ENCODE results near the gene DGCR6L. TPM values are rescaled to one million over a fixed set of nuclear protein-coding genes. Genes with fewer than 3 reads are reported as not detected.
"Not testable (repeated sequence)": the region's sequence is repeated elsewhere in the genome, so short reads cannot be mapped to it uniquely, and the experiment has no call there.

DGCR6L gene
- total RNA-seq, 1 donor from 2014 or later, result 33.3 TPM

- H3K4me3 ChIP-seq (ENCODE audit: insufficient read depth, low read depth, low read length), result no peak overlapping the region
- Mint-ChIP-seq H3K27me3 (ENCODE audit: low read depth, unreplicated experiment) (peaks cover 33% of the 10 kb centered on the region), H3K36me3 (ENCODE audit: low read depth, unreplicated experiment) (no peaks in the 10 kb centered on the region), H3K4me3 (ENCODE audit: unreplicated experiment) (no peak overlapping the region), H3K27ac (ENCODE audit: unreplicated experiment) (no peak overlapping the region), H3K9me3 (ENCODE audit: unreplicated experiment) (no peaks in the 10 kb centered on the region), H3K4me1 (ENCODE audit: low read depth, unreplicated experiment) (peaks cover 5% of the 10 kb centered on the region)
- no peaks in the 10 kb centered on the region for H3K79me2 ChIP-seq (ENCODE audit: insufficient read depth, low read length)
- no peak overlapping the region for H2AFZ ChIP-seq (ENCODE audit: low read depth, low read length)
- TF ChIP-seq EZH2 (IDR thresholded peaks at IDR 0.05; ENCODE audit: insufficient read depth, low read length) (no peak), CTCF (IDR thresholded peaks at IDR 0.05; ENCODE audit: insufficient read depth, low read depth, low read length) (no peak)
- H3K27ac ChIP-seq (ENCODE audit: low read depth, low read length), result no peak overlapping the region
- H4K20me1 ChIP-seq (ENCODE audit: insufficient read depth, low read length), result no peaks in the 10 kb centered on the region
- no peak overlapping the region for H3K9ac ChIP-seq (ENCODE audit: low read length)
- peaks cover 2% of the 10 kb centered on the region for H3K27me3 ChIP-seq (ENCODE audit: insufficient read depth, low read length)
- DNase-seq (ENCODE audit: low read depth), result no peak
- H3K4me1 ChIP-seq (ENCODE audit: insufficient read depth, low read length), result peaks cover 8% of the 10 kb centered on the region
- no peaks in the 10 kb centered on the region for H3K36me3 ChIP-seq (ENCODE audit: insufficient read depth, low read length)
- no peaks in the 10 kb centered on the region for H3K9me3 ChIP-seq (ENCODE audit: insufficient read depth, low read depth, low read length)
- no peak overlapping the region for H3K4me2 ChIP-seq (ENCODE audit: low read length)
- FAIRE-seq, result no peak
Observed at GRCh38 chr22:20282901-20283673, 36.8 kb downstream of the DGCR6L start.

- H3K9me3 ChIP-seq (ENCODE audit: insufficient read depth, low read depth, low read length), result no peaks in the 10 kb centered on the region
- no peak for TF ChIP-seq CTCF (IDR thresholded peaks at IDR 0.05; ENCODE audit: insufficient read depth, low read depth, low read length)
- TF ChIP-seq EZH2 (IDR thresholded peaks at IDR 0.05; ENCODE audit: insufficient read depth, low read length), result no peak
Observed at GRCh38 chr22:20281891-20282290, 38.0 kb downstream of the DGCR6L start.

GRCh38 chr22:20281473-20281872 is 38.4 kb downstream of the DGCR6L start:
- H3K27me3 ChIP-seq (ENCODE audit: insufficient read depth, low read length); H4K20me1 ChIP-seq (ENCODE audit: insufficient read depth, low read length); H3K27ac Mint-ChIP-seq (ENCODE audit: unreplicated experiment); H3K79me2 ChIP-seq (ENCODE audit: insufficient read depth, low read length); H3K36me3 ChIP-seq (ENCODE audit: insufficient read depth, low read length); H3K4me3 ChIP-seq (ENCODE audit: insufficient read depth, low read depth, low read length); DNase-seq (ENCODE audit: low read depth); FAIRE-seq; H3K9ac ChIP-seq (ENCODE audit: low read length); H3K9me3 Mint-ChIP-seq (ENCODE audit: unreplicated experiment); H3K4me3 Mint-ChIP-seq (ENCODE audit: unreplicated experiment); H3K4me1 Mint-ChIP-seq (ENCODE audit: low read depth, unreplicated experiment); H3K4me1 ChIP-seq (ENCODE audit: insufficient read depth, low read length); H3K27ac ChIP-seq (ENCODE audit: low read depth, low read length); H2AFZ ChIP-seq (ENCODE audit: low read depth, low read length); H3K36me3 Mint-ChIP-seq (ENCODE audit: low read depth, unreplicated experiment); H3K4me2 ChIP-seq (ENCODE audit: low read length); H3K9me3 ChIP-seq (ENCODE audit: insufficient read depth, low read depth, low read length): not testable (repeated sequence)
- peaks cover 27% of the 10 kb centered on the region for H3K27me3 Mint-ChIP-seq (ENCODE audit: low read depth, unreplicated experiment)

More at GRCh38 chr22:20281891-20282290, 38.0 kb downstream of the DGCR6L start:
- Histone ChIP-seq H3K27me3 (ENCODE audit: insufficient read depth, low read length) (peaks cover 2% of the 10 kb centered on the region), H3K9ac (ENCODE audit: low read length) (no peak overlapping the region), H3K4me3 (ENCODE audit: insufficient read depth, low read depth, low read length) (no peak overlapping the region), H3K79me2 (ENCODE audit: insufficient read depth, low read length) (no peaks in the 10 kb centered on the region), H3K27ac (ENCODE audit: low read depth, low read length) (no peak overlapping the region), H3K36me3 (ENCODE audit: insufficient read depth, low read length) (no peaks in the 10 kb centered on the region), H2AFZ (ENCODE audit: low read depth, low read length) (no peak overlapping the region), H4K20me1 (ENCODE audit: insufficient read depth, low read length) (no peaks in the 10 kb centered on the region), H3K4me1 (ENCODE audit: insufficient read depth, low read length) (peaks cover 8% of the 10 kb centered on the region), H3K4me2 (ENCODE audit: low read length) (no peak overlapping the region)
- Mint-ChIP-seq H3K4me3 (ENCODE audit: unreplicated experiment) (no peak overlapping the region), H3K27ac (ENCODE audit: unreplicated experiment) (no peak overlapping the region), H3K4me1 (ENCODE audit: low read depth, unreplicated experiment) (peaks cover 5% of the 10 kb centered on the region), H3K27me3 (ENCODE audit: low read depth, unreplicated experiment) (peaks cover 29% of the 10 kb centered on the region), H3K36me3 (ENCODE audit: low read depth, unreplicated experiment) (no peaks in the 10 kb centered on the region), H3K9me3 (ENCODE audit: unreplicated experiment) (no peaks in the 10 kb centered on the region)
- DNase-seq (ENCODE audit: low read depth) (no peak), FAIRE-seq (no peak)

Measured in astrocyte (in vitro differentiated cells and primary cell).